ENCODE data around the gene ACBD7.

The ACBD7 gene

GRCh38 chr10:15088428-15089261 lies at the start of gene ACBD7:
ACBD7 (minus strand) TSS chr10:15088776; CDS start chr10:15088728, 48 bp downstream.
- Mint-ChIP-seq H3K4me1 (no peaks in the 10 kb centered on the region), H3K27ac (peak within 1 kb of the TSS in 1 of 2 donors; percentile 52), H3K4me3 (peak within 1 kb of the TSS; percentile 80 to 82), H3K9me3 (no peaks in the 10 kb centered on the region), H3K27me3 (no peaks in the 10 kb centered on the region)
- DNase-seq (peak; percentile 86 to 89), ATAC-seq (peak; percentile 99)

GRCh38 chr10:15137636-15138035 lies 49.1 kb upstream of the ACBD7 start:
- Mint-ChIP-seq H3K9me3 (no peaks in the 10 kb centered on the region), H3K27ac (no peak overlapping the region), H3K27me3 (no peaks in the 10 kb centered on the region), H3K4me3 (no peak overlapping the region), H3K4me1 (peaks cover 29% of the 10 kb centered on the region)
- DNase-seq, result no peak
- ATAC-seq, result no peak

GRCh38 chr10:15137036-15137359 lies 48.4 kb upstream of the ACBD7 start:
- H3K27ac Mint-ChIP-seq, result no peak overlapping the region
- no peaks in the 10 kb centered on the region for H3K9me3 Mint-ChIP-seq
- H3K27me3 Mint-ChIP-seq, result no peaks in the 10 kb centered on the region
- H3K4me1 Mint-ChIP-seq, result peaks cover 23% of the 10 kb centered on the region
- H3K4me3 Mint-ChIP-seq, result no peak overlapping the region
- no peak for DNase-seq
- no peak for ATAC-seq

- no peak overlapping the region for H3K4me3 Mint-ChIP-seq
- H3K27me3 Mint-ChIP-seq, result no peaks in the 10 kb centered on the region
- DNase-seq, result no peak
- H3K9me3 Mint-ChIP-seq, result no peaks in the 10 kb centered on the region
- ATAC-seq, result no peak
- H3K4me1 Mint-ChIP-seq, result peaks cover 17% of the 10 kb centered on the region
- H3K27ac Mint-ChIP-seq, result peak overlapping the region in 1 of 2 donors; percentile 83
These were observed 47.8 kb upstream of the ACBD7 start for GRCh38 chr10:15136129-15137035.

- H3K4me3 Mint-ChIP-seq, result no peak overlapping the region
- H3K4me1 Mint-ChIP-seq, result peaks cover 5% of the 10 kb centered on the region
- no peak for DNase-seq
- H3K27ac Mint-ChIP-seq, result peak overlapping the region in 1 of 2 donors; percentile 54
- ATAC-seq, result no peak
- H3K27me3 Mint-ChIP-seq, result no peaks in the 10 kb centered on the region
- no peaks in the 10 kb centered on the region for H3K9me3 Mint-ChIP-seq
These were observed 42.8 kb upstream of the ACBD7 start for GRCh38 chr10:15131330-15131729.

GRCh38 chr10:15124908-15125307 lies 36.3 kb upstream of the ACBD7 start:
- Mint-ChIP-seq H3K27me3 (no peaks in the 10 kb centered on the region), H3K9me3 (no peaks in the 10 kb centered on the region), H3K27ac (no peak overlapping the region), H3K4me1 (peaks cover 36% of the 10 kb centered on the region), H3K4me3 (no peak overlapping the region)
- DNase-seq (no peak), ATAC-seq (no peak)

- peak overlapping the region; percentile 6 to 49 for H3K4me3 Mint-ChIP-seq
- no peaks in the 10 kb centered on the region for H3K27me3 Mint-ChIP-seq
- peak overlapping the region; percentile 55 to 93 for H3K27ac Mint-ChIP-seq
- DNase-seq (no peak), ATAC-seq (no peak)
- no peaks in the 10 kb centered on the region for H3K9me3 Mint-ChIP-seq
- peaks cover 32% of the 10 kb centered on the region for H3K4me1 Mint-ChIP-seq
These were observed 35.6 kb upstream of the ACBD7 start for GRCh38 chr10:15124190-15124589.

GRCh38 chr10:15123749-15124184 lies 35.2 kb upstream of the ACBD7 start:
- ATAC-seq (peak; percentile 82), DNase-seq (no peak)
- H3K4me3 Mint-ChIP-seq, result peak overlapping the region; percentile 6 to 49
- no peaks in the 10 kb centered on the region for H3K9me3 Mint-ChIP-seq
- H3K27me3 Mint-ChIP-seq, result no peaks in the 10 kb centered on the region
- H3K4me1 Mint-ChIP-seq, result peaks cover 31% of the 10 kb centered on the region
- H3K27ac Mint-ChIP-seq, result peak overlapping the region; percentile 55 to 93

GRCh38 chr10:15122477-15123030 lies 34.0 kb upstream of the ACBD7 start:
- peak; percentile 88 for ATAC-seq
- no peaks in the 10 kb centered on the region for H3K27me3 Mint-ChIP-seq
- peaks cover 31% of the 10 kb centered on the region for H3K4me1 Mint-ChIP-seq
- no peaks in the 10 kb centered on the region for H3K9me3 Mint-ChIP-seq
- peak overlapping the region; percentile 48 to 78 for H3K4me3 Mint-ChIP-seq
- peak overlapping the region; percentile 86 to 93 for H3K27ac Mint-ChIP-seq
- DNase-seq, result peak in 1 of 2 donors; percentile 21

- DNase-seq (no peak), ATAC-seq (no peak)
- Mint-ChIP-seq H3K27me3 (no peaks in the 10 kb centered on the region), H3K4me3 (peak overlapping the region in 1 of 2 donors; percentile 22), H3K9me3 (no peaks in the 10 kb centered on the region), H3K4me1 (peaks cover 31% of the 10 kb centered on the region), H3K27ac (peak overlapping the region in 1 of 2 donors; percentile 63)
These were observed 33.1 kb upstream of the ACBD7 start for GRCh38 chr10:15121707-15122106.

GRCh38 chr10:15120523-15120922 lies 31.9 kb upstream of the ACBD7 start:
- Mint-ChIP-seq H3K27me3 (no peaks in the 10 kb centered on the region), H3K9me3 (no peaks in the 10 kb centered on the region), H3K4me1 (peaks cover 31% of the 10 kb centered on the region), H3K27ac (no peak overlapping the region), H3K4me3 (no peak overlapping the region)
- DNase-seq (no peak), ATAC-seq (no peak)

GRCh38 chr10:15118615-15119014 lies 30.0 kb upstream of the ACBD7 start:
- Mint-ChIP-seq H3K4me3 (no peak overlapping the region), H3K27ac (no peak overlapping the region), H3K27me3 (no peaks in the 10 kb centered on the region), H3K9me3 (no peaks in the 10 kb centered on the region), H3K4me1 (peaks cover 13% of the 10 kb centered on the region)
- DNase-seq (no peak), ATAC-seq (no peak)

GRCh38 chr10:15116225-15116624 lies 27.6 kb upstream of the ACBD7 start:
- Mint-ChIP-seq H3K27ac (no peak overlapping the region), H3K9me3 (no peaks in the 10 kb centered on the region), H3K4me3 (no peak overlapping the region), H3K27me3 (no peaks in the 10 kb centered on the region), H3K4me1 (peaks cover 5% of the 10 kb centered on the region)
- ATAC-seq (no peak), DNase-seq (no peak)

GRCh38 chr10:15113766-15114165 lies 25.2 kb upstream of the ACBD7 start:
- no peak overlapping the region for H3K27ac Mint-ChIP-seq
- no peaks in the 10 kb centered on the region for H3K9me3 Mint-ChIP-seq
- DNase-seq, result no peak

GRCh38 chr10:15112657-15113056 lies 24.1 kb upstream of the ACBD7 start:
- Mint-ChIP-seq H3K4me1 (peaks cover 5% of the 10 kb centered on the region), H3K27ac (peak overlapping the region in 1 of 2 donors; percentile 40), H3K4me3 (no peak overlapping the region), H3K27me3 (no peaks in the 10 kb centered on the region), H3K9me3 (no peaks in the 10 kb centered on the region)
- ATAC-seq (peak; percentile 35), DNase-seq (no peak)

More at GRCh38 chr10:15113766-15114165, 25.2 kb upstream of the ACBD7 start:
- Mint-ChIP-seq H3K4me3 (no peak overlapping the region), H3K4me1 (peaks cover 5% of the 10 kb centered on the region), H3K27me3 (no peaks in the 10 kb centered on the region)
- no peak for ATAC-seq

Measured in stimulated activated naive CD8-positive, alpha-beta T cell treated with anti-CD3 and anti-CD28 coated beads, Interleukin-15, amount 100 ng/mL, for 72 hours (primary cell).